K562 (cell line): ENCODE data around the gene KIFC3. TPM values are rescaled to one million over a fixed set of nuclear protein-coding genes. Genes with fewer than 3 reads are reported as not detected.
A peak's percentile ranks its signal among the peaks of the same experiment; 100 is the strongest.

ENCODE experiments used
- C11orf30 ChIP-seq: fragments of 450-650 bp; IDR thresholded peaks from 2 replicates; pipeline ENCODE4 v1.6.1; 2016; ENCODE audit warnings: low read depth, mild to moderate bottlenecking
- CREB1 ChIP-seq, 2 experiments: sonication (generic) in 1 of 2; formaldehyde crosslinking in 1 of 2; IDR thresholded peaks; 2 replicates each; pipeline versions ENCODE4 v1.6.1 to v1.8.0; 2012 to 2022; ENCODE audit warnings: inconsistent platforms in 1 of 2, mild to moderate bottlenecking in 1 of 2, missing genetic modification reagents in 1 of 2, moderate library complexity in 1 of 2
- ELF4 ChIP-seq: fragments of 450-650 bp; formaldehyde crosslinking; IDR thresholded peaks from 2 replicates; pipeline ENCODE4 v1.4.0; 2022; ENCODE audit warnings: missing genetic modification characterization
- HDAC1 ChIP-seq, 2 experiments: fragments of 450-650 bp; IDR thresholded peaks; 2 replicates each; pipeline ENCODE4 v1.6.1; 2016 to 2017; ENCODE audit warnings: inconsistent platforms in 1 of 2, mild to moderate bottlenecking in 1 of 2, moderate library complexity in 1 of 2
- HDAC2 ChIP-seq: fragments of 450-650 bp; IDR thresholded peaks from 2 replicates; pipeline ENCODE4 v1.6.1; 2016; ENCODE audit warnings: mild to moderate bottlenecking
- HOMEZ ChIP-seq: fragments of 250-450 bp; sonication (Bioruptor Pico); IDR thresholded peaks from 2 replicates; pipeline ENCODE4 v1.4.0; 2020; ENCODE audit warnings: mild to moderate bottlenecking, moderate library complexity
- POLR2B ChIP-seq: fragments of 450-650 bp; IDR thresholded peaks from 2 replicates; pipeline ENCODE4 v1.6.1; 2018; ENCODE audit warnings: low read depth; ENCODE audit not compliant: partially characterized antibody
- RERE ChIP-seq: sonication (generic); formaldehyde crosslinking; IDR thresholded peaks from 2 replicates; pipeline ENCODE4 v1.8.0; 2023; ENCODE audit warnings: missing genetic modification reagents, mild to moderate bottlenecking, borderline replicate concordance
- SMAD1 ChIP-seq: fragments of 150-350 bp; IDR thresholded peaks from 2 replicates; pipeline ENCODE4 v1.6.1; 2014; ENCODE audit warnings: low read length, low read depth; ENCODE audit not compliant: partially characterized antibody
- SMAD3 ChIP-seq: fragments of 450-650 bp; formaldehyde crosslinking; conservative IDR thresholded peaks from 2 replicates; pipeline ENCODE4 v1.4.0; 2020; ENCODE audit warnings: mild to moderate bottlenecking
- SRF ChIP-seq, 2 experiments: fragments of 250-450, 450-650 bp in 1 of 2; sonication (Bioruptor Pico) in 1 of 2; sonication (generic) in 1 of 2; formaldehyde crosslinking; IDR thresholded peaks; 2 replicates each; pipeline versions ENCODE4 v1.5.0 to v1.5.1; 2020 to 2022; ENCODE audit warnings: mild to moderate bottlenecking in 1 of 2, missing genetic modification reagents in 1 of 2
- TAF1 ChIP-seq: IDR thresholded peaks from 2 replicates; pipeline ENCODE4 v1.6.1; 2011; ENCODE audit warnings: mild to moderate bottlenecking, low read length, moderate library complexity; ENCODE audit not compliant: insufficient read depth, control insufficient read depth, severe bottlenecking; ENCODE audit errors: extremely low read depth
- TFAP4 ChIP-seq: sonication (generic); formaldehyde crosslinking; IDR thresholded peaks from 2 replicates; pipeline ENCODE4 v1.8.0; 2022; ENCODE audit warnings: missing genetic modification reagents, mild to moderate bottlenecking, moderate library complexity, borderline replicate concordance
- ZFP36 ChIP-seq: fragments of 150-350 bp; IDR thresholded peaks from 2 replicates; pipeline ENCODE4 v1.6.1; 2018; ENCODE audit warnings: low read length, low read depth; ENCODE audit not compliant: partially characterized antibody
- ZNF133 ChIP-seq: fragments of 250-450 bp; sonication (Bioruptor Pico); IDR thresholded peaks from 2 replicates; pipeline ENCODE4 v1.4.0; 2020; ENCODE audit warnings: mild to moderate bottlenecking
- ZNF175 ChIP-seq: fragments of 200-800 bp; sonication (Bioruptor generic); IDR thresholded peaks from 2 replicates; pipeline ENCODE4 v1.6.1; 2016; ENCODE audit warnings: low read depth, mild to moderate bottlenecking, missing genetic modification characterization, missing compliant biosample characterization
- ZNF589 ChIP-seq: fragments of 200-800 bp; sonication (Bioruptor generic); IDR thresholded peaks from 2 replicates; pipeline ENCODE4 v1.6.1; 2016; ENCODE audit warnings: low read depth, missing genetic modification characterization, missing compliant biosample characterization
- polyA plus RNA-seq, 8 experiments: library from polyadenylated mRNA; depleted of rRNA in 4 of 8; stranded (reverse) in 5 of 8; unstranded in 3 of 8; fragments of >200 nt; fragmentation: Nextera tagmentation in 2 of 8; fragmentation: Illumina TruSeq in 1 of 8; extraction: Ambion mirVana in 2 of 8; extraction: Trizol in 1 of 8; gene quantifications; 2 replicates each; pipeline versions ENCODE4 v1.2.1 to v1.2.3, GENCODE V29; 2011 to 2014; ENCODE audit warnings: inconsistent platforms in 1 of 8, missing spikeins in 1 of 8
- total RNA-seq, 7 experiments: library from RNA; depleted of rRNA in 6 of 7; stranded (reverse); fragments of >200 nt in 6 of 7; fragmentation: Illumina TruSeq in 2 of 7; extraction: Trizol in 2 of 7; gene quantifications; 2 replicates each; pipeline versions ENCODE4 v1.2.1 to v1.2.3, GENCODE V29; 2011 to 2021; ENCODE audit warnings: low replicate concordance in 1 of 7

KIFC3 gene
- total and polyA plus RNA-seq, 9 of the 15 experiments (the other 6 are each of a cell fraction or from before 2014, with no cell fraction given), result 0.23 to 105 (median 26.2) TPM

GRCh38 chr16:57810197-57811031 lies 8.1 kb upstream of the KIFC3 start (continued):
- TF ChIP-seq HDAC2 (peak; percentile 84; the same call in 1 of the 2 replicates), C11orf30 (peak; percentile 98), TFAP4 (CRISPR knock-in tag) (peak; percentile 95), ZNF175 (CRISPR knock-in tag) (peak; percentile 59; the same call in 1 of the 2 replicates), SMAD1 (peak; percentile 29), HOMEZ (CRISPR knock-in tag) (no peak), SMAD3 (CRISPR knock-in tag) (peak; percentile 46; the same call in 1 of the 2 replicates), ELF4 (CRISPR knock-in tag) (peak; percentile 83), ZNF133 (no peak), RERE (CRISPR knock-in tag) (0 out of 2 replicates have a peak, but pooled peaks have one; percentile 39), TAF1 (peak; percentile 59), ZNF589 (CRISPR knock-in tag) (no peak), CREB1 (IDR thresholded peaks at IDR 0.05) (peak; percentile 67; the same call in 1 of the 2 replicates), CREB1 (CRISPR knock-in tag; IDR thresholded peaks at IDR 0.05) (peak; percentile 58; the same call in 1 of the 2 replicates), SRF (CRISPR knock-in tag; IDR thresholded peaks at IDR 0.05) (peak in 1 of 2 experiments; percentile 84; a peak in 2 of 4 replicates), HDAC1 (IDR thresholded peaks at IDR 0.05) (0 out of 4 replicates have a peak, but pooled peaks of 1 of the 2 experiments have one; percentile 58), ZFP36 (peak; percentile 48), POLR2B (peak; percentile 76)
